HepG2 (cell line): ENCODE results near the gene FBXO24. TPM values are rescaled to one million over a fixed set of nuclear protein-coding genes. Genes with fewer than 3 reads are reported as not detected.

ENCODE experiments used
- BRD4 ChIP-seq: sonication (generic); formaldehyde crosslinking; IDR thresholded peaks from 2 replicates; pipeline ENCODE4 v1.4.0; 2020; ENCODE audit warnings: missing genetic modification reagents
- CREM ChIP-seq, 2 experiments: sonication (generic) in 1 of 2; formaldehyde crosslinking in 1 of 2; IDR thresholded peaks; 2 replicates each; pipeline versions ENCODE4 v1.4.0 to v1.6.1; 2016 to 2020; ENCODE audit warnings: antibody characterized with exemption in 1 of 2, mild to moderate bottlenecking in 1 of 2, missing genetic modification reagents in 1 of 2
- FOXA1 ChIP-seq, 2 experiments: fragments of 450-650 bp in 1 of 2; sonication (generic) in 1 of 2; formaldehyde crosslinking in 1 of 2; IDR thresholded peaks; 2 replicates each; pipeline versions ENCODE4 v1.4.0 to v1.6.1; 2016 to 2020; ENCODE audit warnings: missing genetic modification reagents in 1 of 2
- FOXK2 ChIP-seq: fragments of 450-650 bp; IDR thresholded peaks from 2 replicates; pipeline ENCODE4 v1.6.1; 2016
- FOXP1 ChIP-seq, 2 experiments: fragments of 450-650 bp in 1 of 2; IDR thresholded peaks; 2 replicates each; pipeline ENCODE4 v1.6.1; 2017 to 2018; ENCODE audit warnings: antibody characterized with exemption in 1 of 2
- GATAD2A ChIP-seq: IDR thresholded peaks from 2 replicates; pipeline ENCODE4 v1.6.1; 2016
- HDAC6 ChIP-seq: fragments of 200-600 bp; sonication (generic); IDR thresholded peaks from 2 replicates; pipeline ENCODE4 v1.7.0; 2017; ENCODE audit warnings: mild to moderate bottlenecking, antibody characterized with exemption, low read length, low read depth
- HES4 ChIP-seq: sonication (generic); formaldehyde crosslinking; IDR thresholded peaks from 2 replicates; pipeline ENCODE4 v1.9.0; 2021; ENCODE audit warnings: mild to moderate bottlenecking, missing genetic modification reagents, borderline replicate concordance
- HNF4G ChIP-seq, 2 experiments: sonication (generic) in 1 of 2; formaldehyde crosslinking in 1 of 2; IDR thresholded peaks; 2 replicates each; pipeline versions ENCODE4 v1.4.0 to v1.6.1; 2011 to 2020; ENCODE audit warnings: borderline replicate concordance in 2 of 2, low read depth in 2 of 2, mild to moderate bottlenecking in 2 of 2, low read length in 1 of 2, missing genetic modification reagents in 1 of 2, moderate library complexity in 1 of 2
- MEIS1 ChIP-seq: sonication (generic); formaldehyde crosslinking; IDR thresholded peaks from 2 replicates; pipeline ENCODE4 v1.9.0; 2021; ENCODE audit warnings: mild to moderate bottlenecking, missing genetic modification reagents, moderate library complexity, borderline replicate concordance
- PLRG1 ChIP-seq: fragments of 450-650 bp; conservative IDR thresholded peaks from 2 replicates; pipeline ENCODE4 v1.6.1; 2016
- RORA ChIP-seq: sonication (generic); formaldehyde crosslinking; IDR thresholded peaks from 2 replicates; pipeline ENCODE4 v1.5.0; 2020; ENCODE audit warnings: mild to moderate bottlenecking, missing genetic modification reagents, moderate library complexity
- RXRA ChIP-seq: sonication (generic); formaldehyde crosslinking; IDR thresholded peaks from 2 replicates; pipeline ENCODE4 v1.5.1; 2020; ENCODE audit warnings: missing genetic modification reagents
- YEATS4 ChIP-seq: sonication (generic); formaldehyde crosslinking; IDR thresholded peaks from 2 replicates; pipeline ENCODE4 v1.4.0; 2020; ENCODE audit warnings: missing genetic modification reagents, borderline replicate concordance
- ZBTB8A ChIP-seq: sonication (generic); formaldehyde crosslinking; IDR thresholded peaks from 2 replicates; pipeline ENCODE4 v1.4.0; 2020; ENCODE audit warnings: mild to moderate bottlenecking, low read depth, missing genetic modification reagents, borderline replicate concordance
- ZC3H13 ChIP-seq: sonication (generic); formaldehyde crosslinking; IDR thresholded peaks from 2 replicates; pipeline ENCODE4 v1.8.1; 2023; ENCODE audit warnings: mild to moderate bottlenecking, missing genetic modification reagents, moderate library complexity
- ZNF557 ChIP-seq: sonication (generic); formaldehyde crosslinking; IDR thresholded peaks from 2 replicates; pipeline ENCODE4 v1.4.0; 2020; ENCODE audit warnings: missing genetic modification reagents
- ZNF569 ChIP-seq: sonication (generic); formaldehyde crosslinking; IDR thresholded peaks from 2 replicates; pipeline ENCODE4 v1.5.0; 2020; ENCODE audit warnings: mild to moderate bottlenecking, missing genetic modification reagents, moderate library complexity, borderline replicate concordance
- ZNF615 ChIP-seq: sonication (generic); formaldehyde crosslinking; IDR thresholded peaks from 2 replicates; pipeline ENCODE4 v1.5.0; 2020; ENCODE audit warnings: mild to moderate bottlenecking, missing genetic modification reagents, borderline replicate concordance
- ZNF747 ChIP-seq: sonication (generic); formaldehyde crosslinking; IDR thresholded peaks from 2 replicates; pipeline ENCODE4 v1.8.1; 2023; ENCODE audit warnings: missing genetic modification reagents, mild to moderate bottlenecking, borderline replicate concordance
- ZNF749 ChIP-seq: sonication (generic); formaldehyde crosslinking; IDR thresholded peaks from 2 replicates; pipeline ENCODE4 v1.8.0; 2022; ENCODE audit warnings: mild to moderate bottlenecking, missing genetic modification reagents, moderate library complexity, borderline replicate concordance
- ZNF792 ChIP-seq: IDR thresholded peaks from 2 replicates; pipeline ENCODE4 v1.6.1; 2016
- ZSCAN30 ChIP-seq: sonication (generic); formaldehyde crosslinking; IDR thresholded peaks from 2 replicates; pipeline ENCODE4 v1.5.0; 2020; ENCODE audit warnings: mild to moderate bottlenecking, missing genetic modification reagents
- polyA plus RNA-seq, 8 experiments: library from polyadenylated mRNA; depleted of rRNA in 3 of 8; stranded (reverse) in 7 of 8; unstranded in 1 of 8; fragments of >200 nt; fragmentation: Illumina TruSeq in 4 of 8; extraction: Trizol in 4 of 8; gene quantifications; 2 replicates each; pipeline versions ENCODE4 v1.2.1 to v1.2.3, GENCODE V29; 2011 to 2016; ENCODE audit warnings: low read depth in 4 of 8, missing spikeins in 1 of 8, mixed read lengths in 1 of 8; ENCODE audit not compliant: insufficient read depth in 1 of 8
- total RNA-seq, 5 experiments: library from RNA; depleted of rRNA; stranded (reverse); fragments of >200 nt; fragmentation: Illumina TruSeq; extraction: Trizol; gene quantifications; 2 replicates each; pipeline ENCODE4 v1.2.3, GENCODE V29; 2016; ENCODE audit warnings: low read depth in 1 of 5
- TF ChIP-seq, protein P1 (sequence below): sonication (generic); formaldehyde crosslinking; IDR thresholded peaks from 2 replicates; pipeline ENCODE4 v1.9.0; 2022; ENCODE audit warnings: missing genetic modification reagents, mild to moderate bottlenecking, borderline replicate concordance
- TF ChIP-seq, protein P2 (sequence below): sonication (generic); formaldehyde crosslinking; IDR thresholded peaks from 2 replicates; pipeline ENCODE4 v1.4.0; 2020; ENCODE audit warnings: missing genetic modification reagents
- TF ChIP-seq, protein P3 (sequence below): conservative IDR thresholded peaks from 2 replicates; pipeline ENCODE4 v1.6.1; 2018; ENCODE audit warnings: missing genetic modification reagents

Gene FBXO24
- total and polyA plus RNA-seq, 2 of the 13 experiments (the other 11 are each of a cell fraction or from before 2014, with no cell fraction given), result 0.20 to 0.55 TPM

DNA sequence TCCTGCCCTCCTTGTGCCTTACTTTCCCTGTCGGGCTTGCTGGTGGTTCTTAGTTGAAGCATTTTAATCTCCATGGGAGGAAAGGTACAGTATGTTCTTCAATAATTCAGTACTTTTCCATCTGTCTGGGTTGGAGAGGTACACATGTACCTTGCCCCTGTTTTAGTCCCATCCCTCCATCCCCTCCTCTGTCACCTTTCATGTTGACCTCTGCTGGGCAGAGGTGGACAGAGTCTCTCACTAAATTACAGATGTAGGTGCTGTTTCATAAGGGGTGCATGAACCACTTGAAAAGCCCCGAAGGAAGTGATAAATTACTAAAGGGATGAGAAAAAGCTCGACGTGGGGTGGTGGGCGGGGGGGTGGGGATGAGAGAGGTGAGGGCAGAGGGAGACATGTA, 41.7 kb upstream of the FBXO24 start (continued):
- no peak for TF ChIP-seq ZNF615 (CRISPR knock-in tag)
- no peak for TF ChIP-seq PLRG1
- peak; percentile 65; the same call in 1 of the 2 replicates for TF ChIP-seq RXRA (CRISPR knock-in tag)
- TF ChIP-seq FOXP1 (IDR thresholded peaks at IDR 0.05), result no peak
- TF ChIP-seq FOXP1 (CRISPR knock-in tag; IDR thresholded peaks at IDR 0.05), result peak; percentile 53; the same call in 1 of the 2 replicates
- no peak for TF ChIP-seq YEATS4 (CRISPR knock-in tag)
- TF ChIP-seq ZNF569, result no peak
- TF ChIP-seq GATAD2A (CRISPR knock-in tag), result peak; percentile 42; the same call in 1 of the 2 replicates
- TF ChIP-seq ZBTB8A (CRISPR knock-in tag), result no peak
- TF ChIP-seq ZC3H13 (CRISPR knock-in tag), result no peak
- TF ChIP-seq ZNF749 (CRISPR knock-in tag), result 0 out of 2 replicates have a peak, but pooled peaks have one; percentile 42
- no peak; the same call in 1 of the 2 replicates for TF ChIP-seq CREM (IDR thresholded peaks at IDR 0.05)
- no peak for TF ChIP-seq CREM (CRISPR knock-in tag; IDR thresholded peaks at IDR 0.05)
- no peak for TF ChIP-seq RORA
- TF ChIP-seq, protein P1, sequence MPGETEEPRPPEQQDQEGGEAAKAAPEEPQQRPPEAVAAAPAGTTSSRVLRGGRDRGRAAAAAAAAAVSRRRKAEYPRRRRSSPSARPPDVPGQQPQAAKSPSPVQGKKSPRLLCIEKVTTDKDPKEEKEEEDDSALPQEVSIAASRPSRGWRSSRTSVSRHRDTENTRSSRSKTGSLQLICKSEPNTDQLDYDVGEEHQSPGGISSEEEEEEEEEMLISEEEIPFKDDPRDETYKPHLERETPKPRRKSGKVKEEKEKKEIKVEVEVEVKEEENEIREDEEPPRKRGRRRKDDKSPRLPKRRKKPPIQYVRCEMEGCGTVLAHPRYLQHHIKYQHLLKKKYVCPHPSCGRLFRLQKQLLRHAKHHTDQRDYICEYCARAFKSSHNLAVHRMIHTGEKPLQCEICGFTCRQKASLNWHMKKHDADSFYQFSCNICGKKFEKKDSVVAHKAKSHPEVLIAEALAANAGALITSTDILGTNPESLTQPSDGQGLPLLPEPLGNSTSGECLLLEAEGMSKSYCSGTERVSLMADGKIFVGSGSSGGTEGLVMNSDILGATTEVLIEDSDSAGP (CRISPR knock-in tag), result no peak
- TF ChIP-seq FOXA1 (IDR thresholded peaks at IDR 0.05), result no peak
- peak; percentile 77 for TF ChIP-seq FOXA1 (CRISPR knock-in tag; IDR thresholded peaks at IDR 0.05)
- TF ChIP-seq HNF4G (IDR thresholded peaks at IDR 0.05; ENCODE audit: borderline replicate concordance, low read depth, low read length), result peak; percentile 63; the same call in 1 of the 2 replicates
- no peak; the same call in 1 of the 2 replicates for TF ChIP-seq HNF4G (CRISPR knock-in tag; IDR thresholded peaks at IDR 0.05; ENCODE audit: borderline replicate concordance, low read depth)
- no peak for TF ChIP-seq BRD4
- TF ChIP-seq ZSCAN30 (CRISPR knock-in tag), result no peak
- no peak for TF ChIP-seq MEIS1 (CRISPR knock-in tag)
- TF ChIP-seq HES4, result no peak
- TF ChIP-seq, protein P2, sequence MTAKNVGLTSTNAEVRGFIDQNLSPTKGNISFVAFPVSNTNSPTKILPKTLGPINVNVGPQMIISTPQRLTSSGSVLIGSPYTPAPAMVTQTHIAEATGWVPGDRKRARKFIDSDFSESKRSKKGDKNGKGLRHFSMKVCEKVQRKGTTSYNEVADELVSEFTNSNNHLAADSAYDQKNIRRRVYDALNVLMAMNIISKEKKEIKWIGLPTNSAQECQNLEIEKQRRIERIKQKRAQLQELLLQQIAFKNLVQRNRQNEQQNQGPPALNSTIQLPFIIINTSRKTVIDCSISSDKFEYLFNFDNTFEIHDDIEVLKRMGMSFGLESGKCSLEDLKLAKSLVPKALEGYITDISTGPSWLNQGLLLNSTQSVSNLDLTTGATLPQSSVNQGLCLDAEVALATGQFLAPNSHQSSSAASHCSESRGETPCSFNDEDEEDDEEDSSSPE (CRISPR knock-in tag), result peak; percentile 26; the same call in 1 of the 2 replicates
- no peak for TF ChIP-seq ZNF792
- TF ChIP-seq ZNF747 (CRISPR knock-in tag), result no peak
- TF ChIP-seq, protein P3, sequence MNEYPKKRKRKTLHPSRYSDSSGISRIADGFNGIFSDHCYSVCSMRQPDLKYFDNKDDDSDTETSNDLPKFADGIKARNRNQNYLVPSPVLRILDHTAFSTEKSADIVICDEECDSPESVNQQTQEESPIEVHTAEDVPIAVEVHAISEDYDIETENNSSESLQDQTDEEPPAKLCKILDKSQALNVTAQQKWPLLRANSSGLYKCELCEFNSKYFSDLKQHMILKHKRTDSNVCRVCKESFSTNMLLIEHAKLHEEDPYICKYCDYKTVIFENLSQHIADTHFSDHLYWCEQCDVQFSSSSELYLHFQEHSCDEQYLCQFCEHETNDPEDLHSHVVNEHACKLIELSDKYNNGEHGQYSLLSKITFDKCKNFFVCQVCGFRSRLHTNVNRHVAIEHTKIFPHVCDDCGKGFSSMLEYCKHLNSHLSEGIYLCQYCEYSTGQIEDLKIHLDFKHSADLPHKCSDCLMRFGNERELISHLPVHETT, result no peak
- TF ChIP-seq FOXK2, result no peak
- no peak for TF ChIP-seq ZNF557 (CRISPR knock-in tag)
- TF ChIP-seq HDAC6, result no peak
